ENCODE measurements around the gene LY6G5C. TPM values are rescaled to one million over a fixed set of nuclear protein-coding genes. Genes with fewer than 3 reads are reported as not detected.

Gene LY6G5C
- total RNA-seq, 4 donors from 2014 or later, result 0.95 to 2.2 TPM; not detected in 2

DNA sequence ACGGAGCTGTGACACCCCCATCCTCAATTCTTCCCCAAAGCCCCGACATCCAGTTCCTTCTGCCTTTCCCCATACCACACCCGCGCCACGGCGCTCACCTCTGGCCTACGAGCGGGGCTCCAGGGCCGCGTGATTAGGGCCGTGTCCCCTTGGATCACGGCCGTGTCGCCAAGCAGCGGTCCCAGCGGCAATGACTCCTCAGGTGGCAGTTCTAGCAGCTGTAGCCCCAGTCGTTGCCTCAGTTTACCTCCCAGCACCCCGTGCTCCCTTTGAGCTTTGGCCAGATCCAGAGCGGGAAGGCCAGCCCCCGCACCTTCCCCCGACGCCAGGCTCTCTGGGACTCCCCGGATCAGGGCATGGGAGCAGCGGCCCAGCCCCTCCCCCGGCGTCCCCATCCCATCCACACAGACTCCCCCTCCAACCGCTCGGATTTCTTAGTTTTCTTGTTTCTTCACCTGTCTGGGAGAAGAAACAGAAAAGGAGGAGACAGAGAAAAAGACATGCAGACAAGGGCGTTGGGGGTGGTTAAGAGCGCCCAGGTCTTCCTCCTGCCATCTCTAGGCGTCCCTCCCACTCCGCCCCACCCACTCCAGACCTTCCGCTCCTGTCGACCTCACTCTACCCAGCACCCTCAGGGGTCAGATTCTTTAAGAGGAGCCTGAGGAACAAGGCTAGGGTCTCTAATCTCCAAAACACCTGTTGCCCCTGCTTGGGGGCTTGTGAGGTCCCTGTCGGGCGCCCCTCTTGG, 48.1 kb upstream of the LY6G5C start, which contains the start of gene DDAH2:
TSS of gene DDAH2 (minus strand) at position 533 of the 748 bp plus-strand sequence. CDS start at position 395, 138 bp downstream.
- H3K4me1 ChIP-seq, result peaks cover 17 to 63% (median 39%) of the 10 kb centered on the region in 4 donors
- in situ Hi-C loops (cut with MboI; ENCODE audit: low pct_ligation_motif_present in 1 of 4, low pct_unique_long_range_greater_than_20kb in 1 of 4, low sequenced_read_pairs in 3 of 4) (no loop called here), intact Hi-C loops (cut with DNase I; ENCODE audit: low total_unique reads) (loop anchor here (5.0 kb wide), 1 partner anchor 103 kb away; no protein-coding TSS in a partner anchor)
- H3K27me3 ChIP-seq, result no peaks in the 10 kb centered on the region
- peak within 1 kb of the TSS; percentile 94 to 99 (median 96) for H3K27ac ChIP-seq
- peak; percentile 33 for DNase-seq
- H3K36me3 ChIP-seq, result peaks cover 0 to 27% (median 13%) of the 10 kb centered on the region in 4 donors
- WGBS, 2 donors (ENCODE audit: low coverage in 1 of 2), result 0 to 25% methylated on average over 2 to 36 of the region's 36 CpGs
- H3K9me3 ChIP-seq, result no peaks in the 10 kb centered on the region
- no peak for TF ChIP-seq EP300 (IDR thresholded peaks at IDR 0.05; ENCODE audit: low read depth)
- TF ChIP-seq, protein P1, sequence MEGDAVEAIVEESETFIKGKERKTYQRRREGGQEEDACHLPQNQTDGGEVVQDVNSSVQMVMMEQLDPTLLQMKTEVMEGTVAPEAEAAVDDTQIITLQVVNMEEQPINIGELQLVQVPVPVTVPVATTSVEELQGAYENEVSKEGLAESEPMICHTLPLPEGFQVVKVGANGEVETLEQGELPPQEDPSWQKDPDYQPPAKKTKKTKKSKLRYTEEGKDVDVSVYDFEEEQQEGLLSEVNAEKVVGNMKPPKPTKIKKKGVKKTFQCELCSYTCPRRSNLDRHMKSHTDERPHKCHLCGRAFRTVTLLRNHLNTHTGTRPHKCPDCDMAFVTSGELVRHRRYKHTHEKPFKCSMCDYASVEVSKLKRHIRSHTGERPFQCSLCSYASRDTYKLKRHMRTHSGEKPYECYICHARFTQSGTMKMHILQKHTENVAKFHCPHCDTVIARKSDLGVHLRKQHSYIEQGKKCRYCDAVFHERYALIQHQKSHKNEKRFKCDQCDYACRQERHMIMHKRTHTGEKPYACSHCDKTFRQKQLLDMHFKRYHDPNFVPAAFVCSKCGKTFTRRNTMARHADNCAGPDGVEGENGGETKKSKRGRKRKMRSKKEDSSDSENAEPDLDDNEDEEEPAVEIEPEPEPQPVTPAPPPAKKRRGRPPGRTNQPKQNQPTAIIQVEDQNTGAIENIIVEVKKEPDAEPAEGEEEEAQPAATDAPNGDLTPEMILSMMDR (IDR thresholded peaks at IDR 0.05), result peak in 3 of 5 experiments; percentile 42 to 78 (median 51)
- H3K4me3 ChIP-seq, result peak within 1 kb of the TSS; percentile 58 to 79 (median 73)

DNA sequence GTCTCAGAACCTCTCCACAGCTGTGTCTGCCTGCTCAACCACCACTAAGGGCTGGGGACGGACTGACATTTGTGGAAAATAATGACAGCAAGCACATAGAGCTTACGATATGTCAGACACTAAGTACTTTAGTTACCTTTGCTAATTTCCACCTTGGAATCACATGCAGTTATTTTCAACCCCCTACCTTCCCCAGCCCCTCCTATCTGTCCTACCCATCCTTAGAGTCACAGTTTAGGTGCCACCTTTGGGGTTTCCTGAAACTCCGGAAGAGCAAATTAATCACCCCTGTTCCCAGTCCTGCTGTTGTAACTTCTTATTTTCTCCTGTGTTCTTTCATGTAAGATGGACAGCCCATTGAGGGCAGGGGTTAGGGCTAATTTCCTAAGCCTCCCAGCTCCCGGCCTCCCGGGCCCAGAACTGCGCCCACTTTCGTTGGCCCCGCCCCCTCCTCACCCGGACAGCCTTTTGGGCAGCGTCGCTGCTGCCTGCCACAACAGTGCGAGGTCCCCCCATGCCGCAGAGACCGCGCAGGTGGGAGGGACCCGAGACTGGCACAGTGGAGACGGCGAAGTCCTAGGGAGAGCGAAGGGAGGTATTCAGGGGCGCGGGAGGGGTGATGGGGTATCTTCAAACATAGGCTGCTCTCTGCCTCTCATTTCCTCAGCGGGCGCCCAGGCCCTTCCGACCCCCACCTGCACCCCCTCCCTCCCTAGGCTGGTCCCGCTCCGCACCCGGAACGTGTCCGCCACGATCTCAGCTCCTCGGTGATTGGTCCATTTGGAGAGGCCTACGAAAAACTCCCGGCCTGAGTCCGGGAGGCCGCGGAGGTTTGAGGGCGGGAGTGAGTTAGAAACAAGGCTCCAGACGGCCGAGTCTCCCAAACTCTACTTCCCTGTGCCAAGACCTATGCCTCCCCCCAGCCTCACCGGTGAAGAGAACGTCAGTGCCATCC, 47.1 kb upstream of the LY6G5C start:
- Histone ChIP-seq H3K36me3 (peaks cover 0 to 22% (median 9%) of the 10 kb centered on the region in 4 donors), H3K27ac (peak overlapping the region; percentile 94 to 99 (median 96)), H3K4me3 (peak overlapping the region in 3 of 4 donors; percentile 58 to 74 (median 72)), H3K9me3 (no peaks in the 10 kb centered on the region), H3K27me3 (no peaks in the 10 kb centered on the region), H3K4me1 (peaks cover 14 to 53% (median 31%) of the 10 kb centered on the region in 4 donors)
- in situ Hi-C loops (cut with MboI; ENCODE audit: low pct_ligation_motif_present in 1 of 4, low pct_unique_long_range_greater_than_20kb in 1 of 4, low sequenced_read_pairs in 3 of 4) (no loop called here), intact Hi-C loops (cut with DNase I; ENCODE audit: low total_unique reads) (loop anchor here (5.0 kb wide), 1 partner anchor 104 kb away; no protein-coding TSS in a partner anchor)
- TF ChIP-seq EP300 (IDR thresholded peaks at IDR 0.05; ENCODE audit: low read depth) (no peak), POLR2A (IDR thresholded peaks at IDR 0.05) (no peak), POLR2AphosphoS5 (IDR thresholded peaks at IDR 0.05) (no peak)
- TF ChIP-seq, protein P1 (IDR thresholded peaks at IDR 0.05), result no peak
- WGBS, 2 donors (ENCODE audit: low coverage in 1 of 2), result 80 to 87% methylated on average over 5 to 41 of the region's 41 CpGs
- DNase-seq, result no peak

DNA sequence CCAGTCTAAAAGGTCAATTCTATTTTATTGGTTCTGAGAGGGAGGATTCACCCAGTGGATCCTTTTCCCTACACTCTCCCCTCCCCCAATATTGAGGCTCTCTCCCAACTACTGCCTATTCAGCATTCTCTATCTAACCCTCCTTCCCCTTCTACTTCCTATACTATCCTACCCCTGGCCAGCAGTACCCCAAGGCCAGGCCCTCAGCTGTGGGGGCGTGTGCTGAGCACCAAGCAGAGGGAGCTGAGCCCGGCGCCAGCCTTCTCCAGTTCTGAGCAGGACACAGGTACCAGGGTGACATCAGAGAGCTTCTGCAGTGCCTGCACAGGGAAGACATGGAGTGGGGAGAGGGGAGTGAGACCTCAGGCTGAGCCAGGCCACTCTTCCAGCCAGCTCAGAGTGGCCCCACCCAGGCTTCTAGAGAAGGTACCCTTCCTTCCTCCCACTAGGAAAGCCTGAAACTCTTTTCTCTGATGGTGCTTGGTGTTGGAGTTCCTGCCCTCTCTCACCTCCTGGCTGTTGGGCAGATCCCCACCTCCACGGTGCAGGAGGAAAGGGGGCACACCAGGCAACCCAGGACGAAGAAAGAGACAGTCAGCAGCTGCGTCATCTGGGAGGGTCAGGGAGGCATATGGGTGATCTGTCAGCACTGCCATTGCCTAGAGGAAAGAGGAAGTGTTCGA, 46.3 kb upstream of the LY6G5C start:
- no peak overlapping the region for H3K4me3 ChIP-seq
- peaks cover 14 to 49% (median 30%) of the 10 kb centered on the region in 4 donors for H3K4me1 ChIP-seq
- H3K27ac ChIP-seq, result peak overlapping the region; percentile 94 to 99 (median 96)
- H3K9me3 ChIP-seq, result no peaks in the 10 kb centered on the region
- TF ChIP-seq, protein P1 (IDR thresholded peaks at IDR 0.05), result no peak
- no peak for TF ChIP-seq POLR2AphosphoS5 (IDR thresholded peaks at IDR 0.05)
- TF ChIP-seq POLR2A (IDR thresholded peaks at IDR 0.05), result peak; percentile 11
- TF ChIP-seq EP300 (IDR thresholded peaks at IDR 0.05; ENCODE audit: low read depth), result no peak
- intact Hi-C loops (cut with DNase I; ENCODE audit: low total_unique reads), result loop anchor here (5.0 kb wide), 1 partner anchor 105 kb away; no protein-coding TSS in a partner anchor
- 61% methylated on average over 7 of the region's 7 CpGs; no CpG with 5 or more reads in 1 of the 2 donors for WGBS, 2 donors (ENCODE audit: low coverage in 1 of 2)
- peak; percentile 51 for DNase-seq
- no peaks in the 10 kb centered on the region for H3K27me3 ChIP-seq
- in situ Hi-C loops (cut with MboI; ENCODE audit: low pct_ligation_motif_present in 1 of 4, low pct_unique_long_range_greater_than_20kb in 1 of 4, low sequenced_read_pairs in 3 of 4), result no loop called here
- H3K36me3 ChIP-seq, result peaks cover 0 to 14% (median 5%) of the 10 kb centered on the region in 4 donors
